Urinary bladder (tissue), 4 donors: ENCODE data around the gene EBPL. TPM values are rescaled to one million over a fixed set of nuclear protein-coding genes. Genes with fewer than 3 reads are reported as not detected.
"Not testable (repeated sequence)": the region's sequence is repeated elsewhere in the genome, so short reads cannot be mapped to it uniquely, and the experiment has no call there.

Experiments
- DNase-seq: peaks from one replicate; pipeline ENCODE4 v3.0.0-alpha.2; 2015; ENCODE audit errors: extremely low spot score
- H3K27ac ChIP-seq: one replicate; pipeline ENCODE4 v1.5.1; 2013; ENCODE audit warnings: low read depth, mild to moderate bottlenecking, moderate library complexity
- H3K36me3 ChIP-seq: one replicate; pipeline ENCODE4 v1.6.1; 2013; ENCODE audit warnings: mild to moderate bottlenecking, moderate library complexity; ENCODE audit not compliant: insufficient read depth
- H3K4me1 ChIP-seq: one replicate; pipeline ENCODE4 v1.6.1; 2013; ENCODE audit warnings: mild to moderate bottlenecking, moderate library complexity; ENCODE audit not compliant: insufficient read depth
- H3K4me3 ChIP-seq: one replicate; pipeline ENCODE4 v1.5.1; 2013; ENCODE audit warnings: low read depth, low read length
- WGBS: extraction: QIAGEN DNeasy Blood & Tissue Kit; methylation state at CpG from one replicate; pipeline ENCODE4 v1.1.7; 2013; 5-methylcytosine and 5-hydroxymethylcytosine counted together
- polyA plus RNA-seq: library from polyadenylated mRNA; stranded (reverse); fragments of 200-250 nt; gene quantifications from one replicate; pipeline ENCODE4 v1.2.3, GENCODE V29; 2013
- total RNA-seq: library from RNA; depleted of rRNA; stranded (reverse); fragments of >200 nt; gene quantifications from one replicate; pipeline ENCODE4 v1.2.3, GENCODE V29; 2014
- donor health status: healthy with polysubstance abuse.
- donor health status: healthy.

Gene EBPL
- total and polyA plus RNA-seq, 2 donors = 38.2 to 54.5 TPM

GRCh38 chr13:49615836-49616675 is 75.2 kb downstream of the EBPL start:
- no peaks in the 10 kb centered on the region for H3K4me1 ChIP-seq
- DNase-seq = no peak
- no peak overlapping the region for H3K4me3 ChIP-seq
- 51% methylated on average over 8 of the region's 8 CpGs for WGBS
- H3K36me3 ChIP-seq = no peaks in the 10 kb centered on the region
- no peak overlapping the region for H3K27ac ChIP-seq

GRCh38 chr13:49612042-49612441 is 79.2 kb downstream of the EBPL start:
- DNase-seq, H3K4me3 ChIP-seq, H3K4me1 ChIP-seq, H3K27ac ChIP-seq, H3K36me3 ChIP-seq: not testable (repeated sequence)
- WGBS = 95% methylated on average over 3 of the region's 3 CpGs

Other genes with a start within 250 kb of the EBPL start
- gene CAB39L, start 247.4 kb downstream of the EBPL start, total RNA-seq = 38.7 TPM
- 39.3 TPM for gene CAB39L, start 247.4 kb downstream of the EBPL start, polyA plus RNA-seq
- 26.1 TPM for gene SETDB2, start 247.2 kb downstream of the EBPL start, total RNA-seq
- gene SETDB2, start 247.2 kb downstream of the EBPL start, polyA plus RNA-seq = 5.9 TPM
- 38.1 TPM for gene PHF11, start 195.5 kb downstream of the EBPL start, total RNA-seq
- 41.2 TPM for gene PHF11, start 195.5 kb downstream of the EBPL start, polyA plus RNA-seq
- 13.1 TPM for gene RCBTB1, start 105.9 kb downstream of the EBPL start, total RNA-seq
- 10.6 TPM for gene RCBTB1, start 105.9 kb downstream of the EBPL start, polyA plus RNA-seq
- 0.69 TPM for gene ARL11, start 63.0 kb downstream of the EBPL start, total RNA-seq
- 0.67 TPM for gene ARL11, start 63.0 kb downstream of the EBPL start, polyA plus RNA-seq
- 37.5 TPM for gene KPNA3, start 101.2 kb upstream of the EBPL start, total RNA-seq
- gene KPNA3, start 101.2 kb upstream of the EBPL start, polyA plus RNA-seq = 27.1 TPM
- gene SPRYD7, start 244.9 kb upstream of the EBPL start, total RNA-seq = 6.7 TPM
- gene SPRYD7, start 244.9 kb upstream of the EBPL start, polyA plus RNA-seq = 9.1 TPM